NCI-H1930 (cell line): ENCODE data around the gene LILRB2.
"Not testable (repeated sequence)": the region's sequence is repeated elsewhere in the genome, so short reads cannot be mapped to it uniquely, and the experiment has no call there.

ENCODE experiments used
- DNase-seq, 2 experiments: peaks; one replicate each; lab custom pipeline; 2025; lab: John Stamatoyannopoulos, UW

Gene LILRB2

GRCh38 chr19:54305141-54305540 lies 24.2 kb upstream of the LILRB2 start:
- DNase-seq, result no peak

GRCh38 chr19:54302257-54302656 lies 21.3 kb upstream of the LILRB2 start:
- DNase-seq, result no peak

- DNase-seq, result no peak
Measured at GRCh38 chr19:54299515-54299914, 18.6 kb upstream of the LILRB2 start.

- no peak for DNase-seq
Measured at GRCh38 chr19:54299126-54299498, 18.2 kb upstream of the LILRB2 start.

- no peak for DNase-seq
Measured at GRCh38 chr19:54298357-54299125, 17.6 kb upstream of the LILRB2 start.

GRCh38 chr19:54297759-54298305 lies 16.9 kb upstream of the LILRB2 start:
- DNase-seq, result no peak

- DNase-seq, result no peak
Measured at GRCh38 chr19:54294539-54294938, 13.6 kb upstream of the LILRB2 start.

GRCh38 chr19:54289160-54289559 lies 8.2 kb upstream of the LILRB2 start:
- not testable (repeated sequence) for DNase-seq

GRCh38 chr19:54287456-54287855 lies 6.5 kb upstream of the LILRB2 start:
- DNase-seq, result no peak

GRCh38 chr19:54286283-54286682 lies 5.4 kb upstream of the LILRB2 start:
- DNase-seq, result not testable (repeated sequence)

- not testable (repeated sequence) for DNase-seq
Measured at GRCh38 chr19:54285427-54286056, 4.6 kb upstream of the LILRB2 start.

GRCh38 chr19:54282686-54283470 lies 2.0 kb upstream of the LILRB2 start:
- no peak for DNase-seq

- not testable (repeated sequence) for DNase-seq
Measured at GRCh38 chr19:54281729-54282075, 792 bp upstream of the LILRB2 start.

- not testable (repeated sequence) for DNase-seq
Measured at GRCh38 chr19:54280441-54280840, 469 bp downstream of the LILRB2 start.

- not testable (repeated sequence) for DNase-seq
Measured at GRCh38 chr19:54280025-54280424, 885 bp downstream of the LILRB2 start.

- no peak for DNase-seq
Measured at GRCh38 chr19:54279406-54279962, 1.4 kb downstream of the LILRB2 start.

- not testable (repeated sequence) for DNase-seq
Measured at GRCh38 chr19:54278571-54279195, 2.2 kb downstream of the LILRB2 start.

GRCh38 chr19:54278056-54278455 lies 2.9 kb downstream of the LILRB2 start:
- not testable (repeated sequence) for DNase-seq

GRCh38 chr19:54277111-54277615 lies 3.7 kb downstream of the LILRB2 start:
- DNase-seq, result not testable (repeated sequence)

GRCh38 chr19:54275951-54276350 lies 5.0 kb downstream of the LILRB2 start:
- no peak for DNase-seq

- not testable (repeated sequence) for DNase-seq
Measured at GRCh38 chr19:54274516-54274915, 6.4 kb downstream of the LILRB2 start.

GRCh38 chr19:54273821-54274220 lies 7.1 kb downstream of the LILRB2 start:
- DNase-seq, result no peak
